NCI-H2029 treated with DMSO at 0.1 percent for 48 hours (cell line): Measurements from ENCODE around the gene MAG.

Experiments
- DNase-seq: peaks from one replicate; lab custom pipeline; 2025; lab: John Stamatoyannopoulos, UW

Gene MAG

DNA sequence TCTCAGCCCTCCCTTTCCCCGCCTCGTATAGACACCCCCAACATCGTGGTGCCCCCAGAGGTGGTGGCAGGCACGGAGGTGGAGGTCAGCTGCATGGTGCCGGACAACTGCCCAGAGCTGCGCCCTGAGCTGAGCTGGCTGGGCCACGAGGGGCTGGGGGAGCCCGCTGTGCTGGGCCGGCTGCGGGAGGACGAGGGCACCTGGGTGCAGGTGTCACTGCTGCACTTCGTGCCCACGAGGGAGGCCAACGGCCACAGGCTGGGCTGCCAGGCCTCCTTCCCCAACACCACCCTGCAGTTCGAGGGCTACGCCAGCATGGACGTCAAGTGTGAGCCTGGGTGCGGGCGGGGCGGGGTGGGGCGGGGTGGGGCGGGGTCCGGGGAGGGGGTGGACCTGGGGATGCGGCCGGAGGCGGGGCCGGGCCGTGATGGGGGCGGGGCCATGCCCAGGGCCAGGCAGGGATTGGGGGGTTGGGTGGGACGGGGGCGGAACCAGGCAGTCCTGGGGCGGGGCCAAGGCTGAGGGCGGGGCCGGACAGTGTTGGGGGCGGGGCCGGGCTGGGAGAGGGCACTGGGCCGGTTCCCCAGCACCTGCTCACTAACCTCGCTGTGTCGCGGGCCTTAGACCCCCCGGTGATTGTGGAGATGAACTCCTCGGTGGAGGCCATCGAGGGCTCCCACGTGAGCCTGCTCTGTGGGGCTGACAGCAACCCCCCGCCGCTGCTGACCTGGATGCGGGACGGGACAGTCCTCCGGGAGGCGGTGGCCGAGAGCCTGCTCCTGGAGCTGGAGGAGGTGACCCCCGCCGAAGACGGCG, 7.8 kb downstream of the MAG start:
- DNase-seq: no peak

DNA sequence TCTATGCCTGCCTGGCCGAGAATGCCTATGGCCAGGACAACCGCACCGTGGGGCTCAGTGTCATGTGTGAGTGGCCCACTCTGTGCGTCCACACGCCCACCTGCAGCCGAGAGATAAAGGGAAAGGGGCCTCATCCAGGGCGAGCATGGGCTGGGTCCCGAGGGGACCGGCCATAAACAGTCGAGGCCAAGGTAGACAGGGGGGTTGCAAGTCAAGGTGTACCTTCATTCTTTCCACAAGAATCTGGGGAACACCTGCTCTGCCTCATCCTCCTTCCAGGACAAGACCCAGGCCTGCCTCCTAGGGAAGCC, 8.3 kb downstream of the MAG start:
- DNase-seq: no peak

DNA sequence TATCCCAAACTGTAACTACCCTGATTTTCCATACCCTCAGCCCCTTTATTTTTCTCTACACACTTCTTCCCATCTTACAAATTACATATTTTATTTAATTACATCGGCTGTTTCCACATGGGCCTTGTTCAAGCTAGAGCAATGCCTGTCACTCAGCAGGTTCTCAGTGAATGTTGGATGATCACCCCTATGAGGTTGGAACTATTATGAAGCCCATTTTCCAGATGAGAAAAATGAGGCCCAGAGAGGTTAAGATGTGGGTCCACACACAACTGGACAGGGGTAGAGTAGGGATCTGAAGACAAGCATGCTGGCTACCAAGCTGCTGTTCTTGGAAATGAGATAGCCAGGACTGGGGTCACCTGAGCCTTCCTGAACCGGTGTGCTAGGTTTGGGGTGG, 10.0 kb downstream of the MAG start:
- DNase-seq: no peak

DNA sequence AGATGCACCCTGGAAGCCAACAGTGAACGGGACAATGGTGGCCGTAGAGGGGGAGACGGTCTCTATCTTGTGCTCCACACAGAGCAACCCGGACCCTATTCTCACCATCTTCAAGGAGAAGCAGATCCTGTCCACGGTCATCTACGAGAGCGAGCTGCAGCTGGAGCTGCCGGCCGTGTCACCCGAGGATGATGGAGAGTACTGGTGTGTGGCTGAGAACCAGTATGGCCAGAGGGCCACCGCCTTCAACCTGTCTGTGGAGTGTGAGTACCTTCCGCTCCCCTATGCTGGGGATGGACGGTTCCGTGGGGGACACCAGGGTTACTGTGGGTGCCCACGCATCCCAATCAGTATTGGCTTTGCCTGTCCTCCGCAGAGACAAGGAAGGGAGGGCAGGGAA, 10.5 kb downstream of the MAG start:
- DNase-seq: no peak

DNA sequence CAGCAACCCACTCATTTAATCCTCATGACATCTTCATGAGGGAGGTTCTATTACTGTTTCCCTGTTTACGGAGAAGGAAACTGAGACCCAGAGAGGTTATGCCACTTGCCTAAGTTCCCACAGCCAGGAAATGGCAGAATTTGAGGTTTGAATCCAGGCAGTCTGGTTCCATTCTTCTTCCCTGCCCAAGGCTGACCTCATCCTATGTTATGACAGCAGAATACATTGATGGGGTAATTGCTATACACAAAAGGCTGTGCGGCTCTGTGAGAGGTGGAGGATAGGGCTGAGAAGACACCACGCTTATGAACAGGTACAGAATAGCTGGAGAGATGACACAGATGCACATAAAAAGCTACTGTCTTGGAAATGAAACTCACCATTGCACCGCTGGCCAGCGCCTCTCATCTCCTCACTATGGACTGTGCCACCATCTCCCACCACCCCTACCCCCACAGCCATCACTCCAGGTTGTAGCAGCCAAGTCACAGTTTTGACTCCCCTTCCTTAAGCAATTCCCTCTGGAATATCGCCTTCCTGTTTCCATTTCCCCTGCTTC, 11.5 kb downstream of the MAG start:
- no peak for DNase-seq

DNA sequence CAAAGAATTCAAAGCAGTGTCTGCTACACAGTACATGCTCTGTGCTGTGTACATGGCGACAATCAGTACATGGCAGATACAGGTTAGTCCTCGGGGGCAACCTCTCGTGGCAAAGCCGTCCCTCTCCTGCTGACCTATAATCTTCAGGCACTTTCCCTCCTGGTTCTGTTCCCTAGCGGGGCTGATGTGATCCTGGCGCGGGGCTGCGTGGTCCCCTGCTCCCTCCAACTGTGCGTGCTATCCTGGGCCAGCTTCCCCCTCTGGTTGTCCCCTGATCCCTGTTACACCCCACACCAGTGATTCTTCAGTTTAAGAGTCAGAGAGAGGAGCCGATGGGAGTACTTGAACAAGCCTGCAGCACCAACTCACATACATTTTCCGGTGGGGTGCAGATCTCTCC, 12.1 kb downstream of the MAG start:
- no peak for DNase-seq

DNA sequence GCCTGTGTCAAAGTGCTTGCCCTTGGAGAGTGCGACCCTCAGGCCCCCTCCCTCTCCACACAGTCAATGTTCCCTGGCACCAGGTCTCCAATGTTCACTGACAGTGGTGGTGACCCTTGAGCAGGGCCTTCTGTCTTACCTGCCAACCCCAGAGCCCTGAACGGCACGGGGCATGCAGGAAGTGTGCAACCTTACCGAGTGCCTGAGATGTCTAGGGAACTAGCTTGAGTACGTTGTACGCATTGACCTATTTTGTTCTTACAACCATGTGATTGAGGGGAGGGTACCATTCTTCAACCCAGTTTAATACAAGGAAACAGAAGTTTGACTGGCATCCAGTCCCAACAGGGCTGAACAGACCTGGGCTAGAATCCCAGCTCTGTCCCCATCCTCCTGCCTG, 13.2 kb downstream of the MAG start:
- DNase-seq: no peak

DNA sequence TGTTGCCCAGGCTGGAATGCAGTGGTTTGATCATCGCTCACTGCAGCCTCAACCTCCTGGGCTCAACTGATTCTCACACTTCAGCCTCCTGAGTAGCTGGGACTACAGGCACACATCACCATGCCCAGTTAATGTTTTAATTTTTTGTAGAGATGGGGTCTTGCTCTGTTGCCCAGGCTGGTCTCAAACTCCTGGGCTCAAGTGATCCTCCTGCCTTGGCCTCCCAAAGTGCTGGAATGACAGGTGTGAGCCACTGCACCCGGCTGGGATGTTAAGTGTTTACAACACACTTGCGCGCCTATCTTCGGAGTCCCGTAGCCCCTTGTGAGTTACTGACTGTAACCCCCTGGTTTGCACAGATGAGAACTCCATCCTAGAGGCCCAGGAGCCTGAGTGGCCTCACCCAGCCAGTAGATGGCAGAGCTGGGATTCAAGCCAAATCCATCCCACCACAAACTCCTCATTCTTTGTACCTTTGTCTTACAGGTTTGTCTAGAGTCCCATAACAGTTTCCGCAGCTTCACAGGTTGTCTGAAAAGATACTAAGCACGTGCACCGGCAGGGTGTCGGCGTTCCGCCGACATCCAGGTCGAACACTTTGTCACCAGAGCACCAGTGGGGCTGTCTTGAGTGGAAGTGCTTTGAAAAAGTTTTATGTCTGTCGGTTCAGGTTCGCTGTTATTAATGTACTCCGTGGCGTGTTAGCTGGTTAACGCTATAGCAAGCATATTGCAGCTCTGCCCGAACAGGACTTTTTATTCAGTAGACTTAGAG, 14.7 kb downstream of the MAG start:
- peak; percentile 8 for DNase-seq

DNA sequence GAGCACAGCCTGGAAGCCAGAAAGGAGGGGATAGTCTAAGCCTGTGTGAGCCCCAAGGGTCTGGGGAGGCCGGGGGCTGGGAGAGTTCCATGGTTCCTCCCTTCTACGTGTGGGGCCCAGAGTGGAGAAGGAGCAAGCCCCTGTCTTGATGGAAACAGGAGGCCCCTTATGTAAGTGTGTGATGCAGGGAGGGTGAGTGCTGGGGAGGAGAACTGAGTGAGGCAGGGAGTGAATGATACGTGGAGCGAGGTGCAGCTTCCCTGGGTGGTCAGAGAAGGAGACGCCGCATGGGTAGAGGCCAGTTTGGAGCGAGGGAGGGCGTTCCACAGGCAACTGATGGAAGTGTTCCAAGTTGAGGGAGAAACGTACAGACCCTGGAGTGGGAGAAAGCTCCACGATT, 16.0 kb downstream of the MAG start:
- no peak for DNase-seq

DNA sequence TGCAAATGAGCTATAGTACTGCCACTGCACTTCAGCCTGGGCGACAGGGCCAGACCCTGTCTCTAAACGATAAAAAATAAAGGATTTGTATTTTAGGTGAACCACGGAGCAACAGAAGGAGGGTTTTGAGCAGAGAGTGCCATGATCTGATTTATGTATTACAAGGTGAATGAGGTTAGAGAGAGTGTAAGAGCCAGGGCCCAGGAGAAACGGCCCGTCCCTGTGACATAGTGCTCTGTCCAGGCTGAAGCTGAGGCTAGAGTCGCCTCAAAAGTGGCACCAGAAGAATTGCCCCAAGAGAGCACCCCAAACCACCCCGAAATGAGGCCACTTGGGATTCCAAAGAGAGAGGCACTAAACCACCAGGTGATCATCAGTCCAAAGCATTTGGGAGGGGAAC, 16.9 kb downstream of the MAG start:
- no peak for DNase-seq

DNA sequence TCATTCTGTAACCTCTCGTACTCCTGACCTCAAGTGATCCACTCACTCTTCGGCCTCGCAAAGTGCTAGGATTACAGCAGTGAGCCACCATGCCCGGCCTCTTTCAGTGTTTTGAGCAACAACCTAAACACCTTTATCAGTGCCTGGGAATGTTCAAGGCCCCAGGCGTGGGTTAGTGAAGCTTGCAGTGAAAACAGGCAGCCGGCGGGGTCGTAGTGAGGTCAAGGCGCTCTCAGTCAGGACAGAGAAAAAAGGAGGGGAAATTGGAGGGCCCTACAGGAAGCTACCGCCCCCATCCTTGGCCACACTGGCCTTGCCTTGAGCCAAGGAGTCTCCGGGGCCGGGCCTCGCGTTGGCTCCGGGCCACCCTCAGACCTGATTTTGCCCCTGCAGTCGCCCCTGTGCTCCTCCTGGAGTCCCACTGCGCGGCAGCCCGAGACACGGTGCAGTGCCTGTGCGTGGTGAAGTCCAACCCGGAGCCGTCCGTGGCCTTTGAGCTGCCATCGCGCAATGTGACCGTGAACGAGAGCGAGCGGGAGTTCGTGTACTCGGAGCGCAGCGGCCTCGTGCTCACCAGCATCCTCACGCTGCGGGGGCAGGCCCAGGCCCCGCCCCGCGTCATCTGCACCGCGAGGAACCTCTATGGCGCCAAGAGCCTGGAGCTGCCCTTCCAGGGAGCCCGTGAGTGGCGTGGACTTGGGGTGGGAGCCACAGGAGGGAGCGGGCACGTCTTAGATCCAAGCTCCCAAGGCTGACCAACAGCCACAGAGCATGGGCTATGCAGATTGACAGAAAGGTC, 17.7 kb downstream of the MAG start:
- no peak for DNase-seq

DNA sequence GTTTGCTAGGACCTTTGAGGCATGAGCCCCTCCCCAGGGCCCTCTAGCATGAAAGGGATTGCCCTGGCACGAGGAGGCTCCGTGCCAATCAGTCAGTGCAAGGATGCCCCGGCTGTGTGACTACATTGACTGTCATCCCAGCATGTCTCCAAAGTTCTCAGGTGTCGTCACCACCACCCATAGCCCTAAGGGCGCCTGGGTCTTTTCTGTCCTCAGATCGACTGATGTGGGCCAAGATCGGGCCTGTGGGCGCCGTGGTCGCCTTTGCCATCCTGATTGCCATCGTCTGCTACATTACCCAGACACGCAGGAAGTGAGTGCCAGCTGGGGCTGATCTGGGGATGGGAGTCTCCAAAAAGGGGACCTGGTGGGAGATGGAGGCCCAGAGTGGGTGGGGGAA, 18.4 kb downstream of the MAG start:
- DNase-seq: no peak

DNA sequence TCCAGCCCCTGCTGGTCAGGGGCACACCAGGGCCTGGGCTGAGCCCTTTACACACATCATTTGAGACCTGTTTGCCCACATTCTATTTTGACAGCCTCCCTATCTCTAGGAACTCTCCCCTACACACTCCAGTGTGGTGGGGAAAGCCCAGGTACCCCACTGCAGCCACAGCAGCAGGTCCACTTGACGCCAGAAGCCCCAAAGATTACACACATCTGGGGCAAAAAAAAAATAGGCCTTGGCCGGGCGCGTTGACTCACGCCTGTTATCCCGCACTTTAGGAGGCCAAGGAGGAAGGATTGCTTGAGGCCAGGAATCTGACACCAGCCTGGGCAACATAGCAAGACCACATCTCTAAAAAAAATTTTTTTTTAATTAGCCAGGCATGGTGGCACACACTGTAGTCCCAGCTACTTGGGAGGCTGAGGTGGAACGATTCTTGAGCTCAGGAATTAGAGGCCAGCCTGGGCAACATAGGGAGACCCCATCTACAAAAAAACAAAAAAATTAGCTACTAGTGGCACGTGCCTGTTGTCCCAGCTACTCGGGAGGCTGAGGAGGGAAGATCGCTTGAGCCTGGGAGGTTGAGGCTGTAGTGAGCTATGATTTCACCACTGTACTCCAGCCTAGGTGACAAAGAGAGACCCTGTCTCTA, 19.0 kb downstream of the MAG start:
- DNase-seq: no peak

DNA sequence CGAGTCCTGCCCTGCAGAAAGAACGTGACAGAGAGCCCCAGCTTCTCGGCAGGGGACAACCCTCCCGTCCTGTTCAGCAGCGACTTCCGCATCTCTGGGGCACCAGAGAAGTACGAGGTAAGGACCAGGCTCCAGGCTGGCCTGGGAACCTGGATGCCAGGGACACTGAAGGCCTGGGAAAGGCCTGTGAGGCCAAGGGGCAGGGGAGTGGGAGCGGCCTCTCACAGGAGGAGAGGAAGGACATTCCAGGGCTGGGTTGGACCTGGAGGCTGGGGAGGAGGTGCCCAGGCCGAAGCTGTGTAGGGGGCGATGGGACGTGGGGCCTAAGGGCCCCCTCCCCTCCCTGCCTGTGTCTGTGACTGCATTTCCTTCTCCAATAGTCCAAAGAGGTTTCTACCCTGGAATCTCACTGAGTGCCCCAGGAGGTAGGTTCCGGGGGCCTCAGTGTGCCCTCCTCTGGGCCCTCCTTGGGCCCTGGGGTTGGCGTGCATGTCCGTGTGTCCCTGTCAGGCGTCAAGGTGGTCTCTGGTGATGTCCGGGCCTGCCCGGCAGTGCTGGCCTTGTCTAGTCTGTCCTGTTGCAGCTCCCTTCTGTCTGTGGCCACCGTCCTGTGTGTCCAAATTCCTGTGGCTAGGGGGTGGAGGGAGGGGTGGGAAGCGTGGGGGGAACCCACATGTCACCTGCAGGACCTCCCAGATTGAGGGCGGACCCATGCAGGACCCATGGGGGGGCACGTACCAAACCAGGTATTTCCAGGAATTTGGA, 20.1 kb downstream of the MAG start:
- no peak for DNase-seq

DNA sequence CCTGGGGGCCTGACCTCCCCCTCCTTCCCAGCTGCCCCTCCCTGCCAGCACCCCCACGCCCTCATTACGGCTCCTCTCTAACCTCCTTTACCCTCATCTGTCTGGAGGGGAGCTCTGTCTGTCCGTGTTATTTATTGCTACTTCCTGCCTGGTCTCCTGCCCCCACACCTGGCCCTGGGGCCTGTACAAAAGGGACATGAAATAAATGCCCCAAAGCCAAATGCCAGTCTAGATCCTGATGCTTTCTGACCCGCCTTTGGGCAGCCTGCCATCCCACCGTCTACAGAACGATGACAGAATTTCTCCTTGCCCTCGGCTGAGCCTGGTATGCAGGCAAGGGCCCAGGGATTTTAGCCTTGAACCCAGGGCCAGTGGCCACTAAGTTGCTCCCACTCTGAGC, 21.6 kb downstream of the MAG start:
- no peak for DNase-seq

DNA sequence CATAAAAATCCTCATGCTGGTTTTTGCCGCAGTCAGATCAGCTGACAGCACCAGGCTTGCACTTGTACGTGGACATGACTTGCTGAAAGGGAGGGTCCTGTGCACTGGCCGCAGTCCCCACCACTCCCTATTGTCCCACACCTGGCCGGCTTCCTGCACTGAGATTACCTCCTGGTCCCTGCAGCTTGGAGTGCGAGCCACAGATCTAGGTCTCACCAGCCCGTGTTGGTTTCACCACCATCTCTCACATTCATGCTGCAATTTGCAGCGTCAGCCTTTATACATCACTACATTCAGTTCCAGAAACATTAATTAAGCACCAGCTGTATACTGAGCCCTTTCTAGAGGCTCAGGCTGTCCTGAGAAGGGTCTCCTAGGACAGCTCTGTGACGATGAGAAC, 22.1 kb downstream of the MAG start:
- DNase-seq: no peak

DNA sequence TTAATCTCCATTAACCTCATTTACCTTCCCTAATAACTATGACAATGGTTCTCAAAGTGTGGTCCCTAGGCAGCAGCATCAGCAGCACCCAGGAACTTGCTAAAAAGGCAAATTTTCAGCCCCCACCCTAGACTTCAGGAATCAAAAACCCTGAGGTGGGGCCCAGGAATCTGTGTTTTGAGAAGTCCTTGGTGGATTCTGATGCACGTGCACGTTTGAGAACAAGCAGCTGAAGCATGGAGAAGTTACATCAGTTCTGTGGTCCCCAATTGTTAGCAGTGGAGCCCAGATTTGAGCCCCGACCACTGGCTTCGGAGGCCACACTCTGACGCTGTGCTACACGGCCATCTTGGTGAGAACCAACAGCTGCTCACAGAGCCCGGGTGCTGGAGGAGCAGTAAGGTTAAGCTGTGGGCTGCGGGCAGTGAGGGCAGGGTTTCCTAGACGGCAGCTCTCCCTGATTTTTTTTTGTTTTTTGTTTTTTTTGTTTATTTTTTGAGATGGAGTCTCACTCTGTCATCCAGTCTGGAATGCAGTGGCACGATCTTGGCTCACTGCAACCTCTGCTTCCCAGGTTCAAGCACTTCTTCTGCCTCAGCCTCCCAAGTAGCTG, 23.0 kb downstream of the MAG start:
- no peak for DNase-seq

DNA sequence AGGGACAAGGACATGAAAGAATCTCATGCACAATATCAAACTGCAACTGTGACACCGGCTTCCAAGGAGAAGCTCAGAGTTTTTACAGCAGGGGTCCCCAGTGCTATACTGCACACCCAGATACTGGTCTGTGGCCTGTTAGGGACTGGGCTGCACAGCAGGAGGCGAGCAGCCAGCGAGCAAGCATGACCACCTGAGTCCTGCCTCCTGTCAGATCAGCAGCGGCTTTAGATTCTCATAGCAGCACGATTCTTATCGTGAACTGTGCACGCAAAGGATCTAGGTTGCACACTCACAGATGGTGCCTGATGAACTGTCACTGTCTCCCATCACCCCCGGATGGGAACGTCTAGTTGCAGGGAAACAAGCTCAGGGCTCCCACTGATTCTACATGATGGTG, 23.9 kb downstream of the MAG start:
- DNase-seq: no peak

DNA sequence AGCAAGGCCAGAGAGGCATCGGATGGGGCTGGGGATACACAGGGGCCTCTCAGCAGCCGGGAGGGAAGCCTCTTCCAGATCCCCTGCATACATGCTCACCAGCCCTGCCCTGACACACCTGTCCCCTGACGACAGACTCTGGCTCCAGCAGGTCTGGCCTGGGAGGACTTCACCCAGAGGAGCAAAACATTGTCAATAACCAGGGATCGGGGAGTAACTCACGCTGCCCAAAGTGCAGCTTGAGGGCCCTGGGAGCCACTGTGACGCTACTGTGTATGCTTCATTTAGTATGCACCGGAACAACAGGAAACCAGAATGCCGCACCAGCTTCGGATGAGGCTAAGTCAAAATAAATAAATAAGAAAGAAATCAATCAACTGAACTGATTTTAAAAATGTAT, 24.6 kb downstream of the MAG start:
- no peak for DNase-seq

DNA sequence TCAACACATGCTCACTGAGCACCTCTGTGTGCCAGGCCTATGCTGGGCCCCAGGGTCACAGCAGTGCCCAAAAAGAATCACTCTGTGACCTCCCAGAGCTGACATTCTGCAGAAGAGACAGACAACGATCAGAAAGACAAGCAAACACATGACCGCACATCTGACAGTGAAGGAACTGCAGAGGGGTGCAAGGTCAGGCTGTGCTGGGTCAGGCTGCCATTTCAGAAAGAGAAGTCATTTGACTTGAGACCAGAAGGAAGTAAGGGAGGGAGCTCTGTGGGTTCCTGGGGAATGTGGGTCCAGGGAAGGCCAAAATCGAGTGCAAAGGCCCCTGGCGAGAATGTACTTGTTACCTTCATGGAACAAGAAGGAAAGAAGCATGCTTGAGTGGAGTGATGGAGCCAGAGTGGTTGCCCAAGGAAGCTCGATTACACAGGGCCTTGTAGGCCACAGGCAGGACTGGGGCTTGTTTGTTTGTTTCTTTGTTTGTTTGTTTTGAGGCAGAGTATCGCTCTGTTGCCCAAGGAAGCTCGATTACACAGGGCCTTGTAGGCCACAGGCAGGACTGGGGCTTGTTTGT, 25.6 kb downstream of the MAG start:
- DNase-seq: no peak
